ENCODE measurements around the gene DDR2.

Gene DDR2

DNA sequence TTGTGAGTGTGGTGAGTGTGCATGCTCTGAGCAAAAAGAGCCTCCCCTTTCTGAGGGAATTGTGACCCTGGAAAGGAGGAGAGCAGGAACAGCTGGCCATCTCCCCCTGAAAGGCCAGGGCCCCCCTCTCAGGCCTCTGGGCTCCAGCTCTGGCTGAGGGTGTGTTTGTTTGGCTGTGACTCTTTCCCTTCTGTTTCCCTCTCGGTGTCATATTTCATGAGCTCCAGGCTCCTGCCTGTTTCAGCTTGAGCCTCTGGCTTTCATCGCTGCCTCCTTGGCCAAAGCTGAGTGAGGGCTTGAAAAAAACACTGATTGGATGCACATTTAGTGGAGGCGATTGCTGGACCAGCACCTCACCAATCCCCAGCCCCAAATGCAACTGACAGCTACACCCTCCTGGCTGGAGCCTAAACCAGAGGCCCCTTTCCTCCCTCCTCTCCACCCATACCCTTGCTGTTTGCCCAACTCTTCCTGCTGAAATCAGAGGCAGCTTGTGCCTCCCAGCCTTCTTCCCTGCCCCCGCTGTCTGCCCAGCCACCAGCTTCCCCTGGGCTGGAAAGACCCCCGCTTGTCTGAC, 64.1 kb downstream of the DDR2 start:
- DNase-seq (ENCODE audit: low read depth in 2 of 2), result peak; percentile 81 to 82

DNA sequence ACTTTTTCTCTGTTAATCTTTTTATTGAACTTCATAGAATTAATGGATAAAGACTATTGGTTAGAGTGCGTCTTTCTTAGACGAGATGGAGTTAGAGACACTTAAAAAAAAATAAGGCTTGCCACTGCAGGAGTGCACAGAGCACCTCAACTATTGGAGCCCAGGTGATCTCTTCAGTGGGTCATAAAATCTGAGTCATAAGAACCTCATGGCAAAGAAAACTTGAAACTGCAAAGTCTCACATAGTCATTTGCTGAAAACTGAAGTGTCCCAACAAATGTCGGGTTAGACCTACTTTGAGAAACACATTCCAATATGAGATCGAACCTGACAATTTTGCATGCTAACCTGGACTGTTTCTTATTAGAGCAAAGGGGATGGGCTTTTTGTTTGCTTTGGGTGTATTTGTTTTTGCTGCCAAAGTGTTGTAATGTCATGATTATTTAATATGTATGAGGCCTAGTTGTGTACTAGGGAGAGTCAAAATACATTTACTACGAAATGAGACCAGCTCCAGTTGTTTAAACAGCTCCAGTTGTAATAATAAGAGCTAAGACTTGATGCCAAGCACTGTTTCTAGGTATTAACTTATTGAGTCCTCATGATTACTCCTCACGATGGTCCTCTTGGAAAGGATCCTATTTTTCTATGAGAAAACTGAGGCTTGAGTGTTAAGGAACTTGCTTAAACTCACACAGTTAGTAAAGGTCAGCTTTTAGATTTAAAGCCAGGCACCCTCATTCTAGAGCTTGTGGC, 65.1 kb downstream of the DDR2 start:
- no peak for DNase-seq (ENCODE audit: low read depth in 2 of 2)

DNA sequence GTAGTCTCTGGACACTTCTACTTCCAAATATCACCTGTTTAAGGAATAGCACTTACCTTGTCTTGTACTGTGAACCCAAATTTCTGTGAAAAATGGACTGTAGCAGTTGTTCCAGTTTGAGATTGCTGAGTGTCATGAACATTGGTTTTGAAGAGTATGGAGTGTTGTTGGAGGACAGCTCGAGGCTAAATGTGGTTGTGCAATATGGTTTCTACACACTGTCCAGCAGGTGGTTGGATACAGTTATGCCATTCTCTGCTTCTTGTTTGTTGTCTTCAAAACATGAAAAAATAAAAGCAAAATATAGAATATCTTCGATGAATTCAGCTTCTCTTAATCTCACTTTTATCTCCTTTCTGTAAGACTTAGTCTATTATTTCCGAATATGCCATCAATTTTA, 67.1 kb downstream of the DDR2 start:
- no peak for DNase-seq (ENCODE audit: low read depth in 2 of 2)

DNA sequence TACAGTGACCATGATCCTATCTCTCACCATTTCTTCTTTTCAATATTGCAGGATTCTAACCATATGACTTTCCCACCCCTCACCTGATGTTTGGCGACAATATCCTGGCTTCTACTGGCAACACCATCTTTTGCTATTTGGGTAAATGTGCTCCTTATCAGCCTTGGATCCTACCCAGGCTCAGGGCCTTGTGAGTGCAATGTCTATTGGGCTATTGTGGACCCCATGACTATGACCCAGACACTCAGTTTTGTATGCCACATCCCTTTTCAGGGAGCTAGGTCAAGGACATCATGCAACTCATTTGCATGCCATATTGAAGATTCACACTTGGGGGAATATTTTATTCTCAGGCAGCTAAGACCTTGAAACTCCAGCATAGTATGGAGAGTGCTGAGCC, 67.9 kb downstream of the DDR2 start:
- no peak for DNase-seq (ENCODE audit: low read depth in 2 of 2)

DNA sequence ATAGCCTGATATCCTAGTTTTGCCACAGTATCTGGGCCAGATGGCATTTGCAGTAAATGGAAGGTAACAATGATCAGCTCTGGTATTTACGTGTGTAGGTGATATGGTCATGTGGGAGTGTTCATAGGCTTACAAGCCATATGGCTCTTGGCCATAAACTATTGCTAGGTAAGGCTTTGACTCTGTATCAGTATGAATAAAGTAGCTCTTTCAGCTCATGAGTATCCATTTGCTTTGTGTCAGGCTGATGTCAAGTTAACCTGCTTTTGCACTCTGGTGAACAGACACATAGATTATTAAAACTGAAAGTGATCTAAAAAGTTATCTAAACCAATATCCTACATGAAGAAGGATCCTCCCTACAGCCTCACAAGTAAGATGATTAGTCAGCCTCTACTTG, 69.0 kb downstream of the DDR2 start:
- DNase-seq (ENCODE audit: low read depth in 2 of 2), result no peak

DNA sequence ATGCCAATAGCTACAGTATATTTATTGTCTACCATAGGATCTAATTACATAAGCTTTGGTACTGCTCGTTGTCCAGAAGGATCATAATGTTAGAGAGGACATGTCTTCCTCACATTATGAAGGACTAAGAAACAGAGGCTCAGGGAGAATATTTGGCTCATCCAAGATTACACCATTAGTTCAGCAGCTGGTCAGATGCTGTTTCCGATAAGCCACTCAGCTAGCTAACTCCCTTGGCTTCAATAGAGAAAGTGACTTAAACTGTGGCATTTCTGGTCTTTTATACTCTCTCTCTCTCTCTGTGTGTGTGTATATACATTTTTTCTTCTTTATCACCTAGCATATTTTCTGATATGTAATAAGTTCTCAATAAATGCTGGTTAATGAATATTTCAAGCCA, 70.4 kb downstream of the DDR2 start:
- no peak for DNase-seq (ENCODE audit: low read depth in 2 of 2)

DNA sequence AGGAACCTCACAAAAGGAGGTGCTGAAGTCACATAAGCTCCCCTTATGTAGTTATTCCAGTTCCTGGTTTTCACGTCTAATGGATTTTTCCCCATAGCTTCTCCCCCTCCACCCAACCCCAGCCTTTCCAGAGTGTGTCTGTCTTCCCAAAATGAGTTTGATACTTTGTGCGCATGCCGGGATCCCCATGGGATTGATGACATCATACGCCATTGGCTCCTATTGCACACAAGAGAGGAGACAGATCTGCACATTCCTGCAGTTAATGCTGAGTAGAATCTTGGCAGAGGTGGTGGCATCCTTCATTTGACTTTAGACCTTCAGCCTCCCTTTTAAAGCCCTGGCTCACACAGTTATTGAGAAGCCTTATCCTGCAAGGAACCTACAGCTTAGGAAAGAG, 71.4 kb downstream of the DDR2 start:
- no peak for DNase-seq (ENCODE audit: low read depth in 2 of 2)

DNA sequence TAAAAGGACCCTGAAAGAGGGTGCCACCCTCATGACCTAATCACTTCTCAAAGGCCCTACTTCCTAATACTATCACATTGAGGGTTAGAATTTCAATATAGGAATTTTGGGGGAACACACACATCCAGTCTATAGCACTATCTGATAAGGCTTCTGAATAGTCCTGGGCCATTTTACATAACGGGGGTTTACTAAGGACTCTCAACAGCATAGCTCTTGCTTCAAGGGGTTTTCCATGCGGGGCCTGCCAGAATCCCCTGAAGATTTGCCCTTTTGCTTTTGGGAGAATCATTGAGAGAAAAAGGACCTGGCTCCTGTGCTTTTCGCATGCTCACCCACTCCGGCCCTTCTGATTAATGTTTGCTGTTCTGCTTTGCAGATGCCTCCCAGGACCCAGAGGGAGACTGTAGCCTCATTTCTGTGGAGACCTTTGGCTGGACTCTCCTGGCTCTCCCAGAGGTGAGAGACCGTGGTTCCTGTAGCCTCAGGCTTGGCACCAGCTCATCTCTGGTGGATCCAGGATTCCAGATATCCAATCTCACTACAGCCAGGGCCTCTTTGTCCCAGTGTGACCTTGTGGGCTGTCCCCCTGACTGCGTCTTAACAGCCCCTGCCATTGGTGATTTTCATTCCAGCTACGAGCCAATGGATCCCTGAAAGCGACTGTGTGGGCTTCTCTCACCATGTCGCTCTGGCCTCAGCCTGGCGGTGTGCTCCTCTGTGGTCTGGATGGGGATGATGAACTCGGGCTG, 72.6 kb downstream of the DDR2 start:
- no peak for DNase-seq (ENCODE audit: low read depth in 2 of 2)

DNA sequence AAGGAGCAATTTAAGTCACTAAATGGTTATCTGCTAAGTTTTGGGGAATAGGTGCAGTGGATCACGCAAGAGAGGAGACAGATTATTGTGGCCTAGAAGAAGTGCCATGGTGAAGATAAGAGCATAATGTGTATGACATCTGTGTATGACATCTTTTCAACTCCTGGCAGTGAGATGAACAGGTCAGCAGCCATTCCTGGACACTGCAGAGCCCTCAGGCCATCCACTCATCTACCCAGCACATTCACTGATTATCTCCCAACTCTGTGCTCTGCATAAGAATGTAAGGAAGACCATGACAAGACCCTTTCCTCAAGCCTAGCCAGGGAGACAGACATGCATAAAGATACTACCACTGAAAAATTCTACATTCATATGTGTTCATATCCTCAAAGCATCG, 73.7 kb downstream of the DDR2 start:
- no peak for DNase-seq (ENCODE audit: low read depth in 2 of 2)

DNA sequence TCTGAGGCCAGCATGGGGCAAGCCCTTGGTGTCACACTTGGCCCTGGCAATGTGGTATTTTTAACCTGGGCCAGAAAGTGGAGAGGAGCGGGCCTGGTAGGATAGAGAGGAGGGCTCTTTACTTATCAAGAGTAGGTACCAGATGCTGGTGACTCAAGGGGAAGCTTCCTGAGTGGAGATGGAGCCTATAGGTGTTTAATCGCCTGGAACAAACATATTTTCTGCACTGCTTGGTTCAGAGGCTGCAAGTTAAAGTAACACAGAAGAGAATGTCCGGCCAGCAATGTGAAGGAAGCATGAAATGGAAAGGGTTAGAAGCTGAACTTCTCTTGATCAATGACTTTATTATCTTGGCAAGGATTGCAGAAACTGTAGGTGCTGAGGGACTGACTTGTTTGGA, 74.3 kb downstream of the DDR2 start:
- DNase-seq (ENCODE audit: low read depth in 2 of 2), result no peak

DNA sequence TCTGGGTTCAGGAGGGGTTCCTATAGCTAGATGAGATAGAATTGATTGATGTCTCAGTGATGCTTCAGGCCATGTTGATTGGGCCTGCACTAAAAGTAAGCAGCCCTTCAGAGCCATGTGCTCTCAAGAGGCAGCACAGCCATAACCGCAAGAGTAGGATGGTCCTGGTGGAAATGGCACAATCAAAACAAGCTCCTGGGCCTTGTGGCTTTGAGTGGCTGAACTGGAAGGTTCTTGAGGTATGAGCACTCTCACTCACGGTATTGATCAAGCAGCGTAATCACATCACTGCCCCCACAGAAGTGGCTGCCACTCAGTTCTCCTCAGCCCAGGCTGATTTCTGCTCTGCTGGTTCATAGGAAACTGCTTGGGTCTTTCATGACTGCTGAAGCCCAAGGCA, 76.0 kb downstream of the DDR2 start:
- DNase-seq (ENCODE audit: low read depth in 2 of 2), result no peak

DNA sequence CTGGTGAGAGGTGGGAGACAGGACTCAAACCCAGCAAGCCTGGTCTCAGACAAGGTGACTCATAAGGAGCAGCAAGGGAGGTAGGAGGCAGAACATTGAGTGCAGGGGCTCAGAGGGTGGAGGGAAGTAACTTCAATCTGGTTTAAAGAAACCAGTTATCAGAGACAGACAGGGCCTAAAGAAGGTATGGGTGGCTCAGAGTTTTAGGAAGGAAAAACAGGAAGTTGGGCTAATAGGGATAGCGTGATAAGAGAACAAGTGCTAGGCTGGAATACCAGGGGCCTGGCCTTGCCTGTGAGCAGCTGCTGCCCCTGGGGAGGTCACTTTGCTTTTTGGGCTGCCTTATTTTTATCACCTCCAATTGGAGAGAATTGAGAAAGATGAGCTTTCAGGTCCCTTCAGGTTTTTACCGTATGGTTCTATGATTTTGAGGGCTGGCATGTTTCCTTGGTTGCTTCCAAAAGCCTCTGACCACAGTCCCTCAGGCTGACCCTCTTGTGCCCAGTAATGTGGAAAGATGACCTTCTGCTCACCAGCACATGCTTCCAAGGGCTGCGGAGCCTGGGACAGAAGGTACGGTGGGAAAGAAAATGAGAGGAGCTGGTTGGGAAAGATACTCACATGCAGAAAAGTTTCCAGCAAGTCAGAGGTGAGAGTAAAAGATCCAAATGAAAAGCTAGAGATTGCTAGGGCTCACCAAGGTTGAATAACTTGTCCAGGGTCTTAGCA, 77.0 kb downstream of the DDR2 start:
- DNase-seq (ENCODE audit: low read depth in 2 of 2), result no peak

DNA sequence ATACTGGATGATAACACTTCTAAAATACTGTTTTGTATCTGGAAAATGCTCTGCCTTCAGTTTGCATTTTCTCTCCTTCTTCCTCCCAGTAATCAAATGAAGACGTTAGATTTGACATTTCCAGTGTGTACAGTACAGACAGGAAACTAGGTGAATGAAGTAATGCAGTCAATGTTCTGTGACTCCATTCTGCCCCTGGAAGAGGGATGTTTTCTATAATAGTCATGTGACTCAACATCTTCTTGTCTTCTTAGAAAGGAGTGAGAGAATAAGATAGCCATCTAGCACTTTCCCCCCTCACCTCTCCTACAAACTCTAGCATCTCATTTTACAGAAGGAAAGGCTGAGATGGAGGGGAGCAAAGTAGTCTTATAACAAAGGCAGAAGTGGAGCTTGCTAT, 77.6 kb downstream of the DDR2 start:
- no peak for DNase-seq (ENCODE audit: low read depth in 2 of 2)

DNA sequence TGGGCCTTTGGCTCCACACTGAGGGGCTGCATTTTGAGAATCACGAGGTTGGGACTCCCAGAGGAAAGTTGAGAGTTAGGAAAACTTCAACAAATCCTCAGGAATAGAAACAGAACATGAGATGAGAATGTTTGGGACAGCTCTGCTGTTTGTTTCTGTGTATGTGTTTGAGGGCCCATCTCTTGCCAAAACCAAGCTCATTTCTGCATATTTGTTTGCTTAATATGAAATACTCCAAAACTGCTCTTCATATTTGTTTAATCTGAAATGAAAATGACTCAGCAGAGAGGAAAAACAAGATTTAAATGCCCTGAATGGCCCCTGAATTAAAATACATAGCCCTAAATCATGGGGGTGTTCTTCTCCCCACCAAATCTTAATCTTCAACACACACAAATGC, 78.1 kb downstream of the DDR2 start:
- DNase-seq (ENCODE audit: low read depth in 2 of 2), result no peak

DNA sequence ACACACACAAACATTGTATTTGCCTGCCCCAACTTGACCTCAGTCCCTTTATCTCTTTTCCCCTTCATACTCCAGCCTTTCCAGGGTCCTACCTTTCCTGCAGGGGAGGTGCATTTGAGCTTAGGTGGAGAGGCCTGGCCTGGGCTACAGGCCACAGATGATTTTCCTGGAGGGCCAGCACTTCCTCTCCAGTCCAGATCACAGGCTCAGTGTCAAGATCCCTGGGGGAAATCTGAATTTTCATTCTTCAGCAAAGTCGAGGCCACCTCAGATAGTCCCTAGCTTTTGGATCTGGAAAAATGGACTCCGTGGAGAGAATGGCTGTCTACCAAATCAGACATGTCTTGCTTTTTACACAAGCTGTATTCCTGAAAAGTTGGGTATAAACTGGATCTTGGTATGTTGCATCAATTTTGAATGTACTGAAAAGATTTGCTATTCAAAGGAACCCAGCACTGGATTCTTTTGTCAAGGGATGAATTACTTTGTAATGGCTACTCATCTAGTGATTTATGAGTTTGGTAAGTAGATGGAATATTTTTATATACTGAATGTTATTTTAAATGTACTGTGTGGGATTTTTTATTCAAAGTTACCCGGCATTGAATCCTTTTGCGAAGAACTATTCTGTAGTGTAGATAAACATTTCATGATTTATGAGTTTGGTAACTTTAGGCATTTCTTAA, 78.7 kb downstream of the DDR2 start:
- no peak for DNase-seq (ENCODE audit: low read depth in 2 of 2)

DNA sequence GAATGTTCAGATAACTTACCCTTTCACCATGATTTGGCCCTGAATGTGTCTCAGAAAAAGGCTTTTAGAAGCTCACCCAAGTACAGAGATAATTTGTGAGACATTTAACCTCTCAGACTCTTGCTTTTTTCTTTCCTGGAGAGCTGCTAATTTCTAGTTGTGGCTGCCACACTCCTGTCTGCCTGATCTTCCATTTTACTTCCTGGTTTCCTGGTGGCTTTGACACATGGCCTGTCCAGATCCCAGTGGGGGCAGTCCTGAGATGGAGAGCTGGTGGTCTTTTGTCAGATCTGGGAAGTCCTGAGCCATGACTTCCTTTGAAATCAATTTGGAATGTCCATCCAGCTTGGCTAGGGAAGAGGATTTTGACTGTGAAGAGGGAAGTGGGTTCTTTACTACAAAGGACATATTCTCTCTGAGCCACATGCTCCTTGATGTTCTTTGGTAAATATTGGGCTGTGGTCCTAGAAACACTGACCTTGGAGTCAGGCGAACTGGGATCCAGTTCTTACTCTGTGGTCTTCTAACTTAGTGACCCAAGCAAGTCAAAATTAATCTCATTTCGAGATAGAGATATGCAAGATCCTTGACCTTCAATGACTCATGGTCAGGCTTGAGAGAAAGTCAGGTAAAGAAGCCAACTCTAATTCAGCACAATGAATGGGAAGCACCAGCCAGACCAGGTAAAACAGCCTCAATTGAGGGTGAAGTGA, 80.2 kb downstream of the DDR2 start:
- DNase-seq (ENCODE audit: low read depth in 2 of 2), result no peak

DNA sequence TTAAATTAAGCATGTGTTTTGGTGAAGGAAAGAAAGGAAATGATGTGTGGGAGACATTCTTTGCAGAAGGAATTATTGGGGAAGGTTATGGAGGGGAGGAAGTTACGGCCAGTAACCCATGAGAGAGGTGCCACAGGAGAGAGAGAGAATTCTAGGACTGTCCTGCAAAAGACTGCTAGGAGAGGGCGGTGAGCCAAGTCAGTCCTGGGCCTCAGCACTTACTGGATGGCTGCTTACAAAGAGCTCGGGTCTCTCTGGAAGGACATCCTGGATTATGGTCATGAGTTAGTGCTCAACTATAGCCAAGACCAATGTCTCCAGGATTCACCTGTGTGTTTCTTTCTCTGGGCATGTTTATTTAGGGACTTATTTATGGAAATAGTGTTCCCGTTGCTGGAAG, 83.9 kb downstream of the DDR2 start:
- no peak for DNase-seq (ENCODE audit: low read depth in 2 of 2)

DNA sequence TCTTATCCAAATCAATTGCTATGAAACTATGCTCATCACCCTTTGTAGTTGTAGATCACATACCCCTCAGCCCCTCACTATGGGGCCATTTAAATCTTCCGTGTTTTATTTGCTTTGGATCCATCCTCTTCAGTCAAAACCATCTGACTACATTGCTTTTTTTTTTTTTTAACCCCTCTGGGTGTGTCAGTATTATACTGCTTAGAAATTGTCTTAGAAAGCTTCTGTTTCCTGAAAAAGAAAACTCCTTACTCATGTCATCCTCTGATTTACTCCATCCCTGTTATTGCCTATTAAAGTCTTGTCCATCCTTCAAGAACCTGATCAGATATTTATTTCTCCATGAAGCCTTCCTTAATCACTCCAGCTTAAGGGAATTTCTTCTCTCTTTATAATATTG, 84.3 kb downstream of the DDR2 start:
- no peak for DNase-seq (ENCODE audit: low read depth in 2 of 2)

DNA sequence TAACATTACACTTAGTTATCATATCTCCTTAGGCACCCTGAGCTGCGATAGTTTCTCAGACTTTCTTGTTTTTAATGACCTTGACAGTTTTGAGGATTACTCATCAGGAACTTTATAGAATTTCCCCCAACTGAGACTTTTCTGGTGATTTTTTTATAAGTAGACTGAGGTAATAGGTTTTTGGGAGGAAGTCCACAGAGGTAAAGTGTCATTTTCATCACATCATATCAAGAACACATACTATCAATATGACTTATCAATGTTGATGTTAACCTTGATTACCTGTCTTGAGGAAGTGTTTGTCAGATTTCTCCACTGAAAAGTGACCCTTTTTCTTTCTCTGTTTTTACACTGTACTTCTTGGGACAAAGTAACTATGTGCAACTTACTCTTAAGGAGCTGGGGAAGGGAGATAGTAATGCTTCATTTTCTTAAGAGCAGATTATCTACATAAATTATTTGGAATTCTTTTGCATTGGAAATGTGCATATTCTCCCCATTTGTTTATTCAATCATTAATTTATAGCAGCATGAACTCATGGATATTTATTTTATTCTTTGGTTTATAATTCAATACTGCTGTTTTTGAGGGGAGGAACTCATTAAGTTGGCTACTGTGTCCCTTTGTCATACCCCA, 85.4 kb downstream of the DDR2 start:
- DNase-seq (ENCODE audit: low read depth in 2 of 2), result no peak

DNA sequence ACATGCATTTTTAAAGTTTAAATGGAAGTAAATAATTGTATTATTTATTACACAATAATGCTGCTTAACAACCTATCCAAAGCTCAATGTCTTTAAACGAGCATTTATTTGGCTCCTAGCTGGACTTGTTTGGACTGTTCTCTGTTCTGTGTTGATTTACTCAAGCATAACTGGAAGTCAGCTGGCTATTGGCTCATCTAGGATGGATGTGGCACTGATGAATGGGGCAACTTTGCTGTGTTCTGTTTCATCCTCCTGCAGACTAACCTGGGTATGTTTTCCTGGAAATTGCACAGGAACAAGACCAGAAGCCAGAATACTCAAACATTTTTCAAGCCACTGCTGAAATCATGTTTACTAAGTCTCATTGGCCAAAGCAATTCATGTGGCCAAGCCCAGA, 87.4 kb downstream of the DDR2 start:
- no peak for DNase-seq (ENCODE audit: low read depth in 2 of 2)

DNA sequence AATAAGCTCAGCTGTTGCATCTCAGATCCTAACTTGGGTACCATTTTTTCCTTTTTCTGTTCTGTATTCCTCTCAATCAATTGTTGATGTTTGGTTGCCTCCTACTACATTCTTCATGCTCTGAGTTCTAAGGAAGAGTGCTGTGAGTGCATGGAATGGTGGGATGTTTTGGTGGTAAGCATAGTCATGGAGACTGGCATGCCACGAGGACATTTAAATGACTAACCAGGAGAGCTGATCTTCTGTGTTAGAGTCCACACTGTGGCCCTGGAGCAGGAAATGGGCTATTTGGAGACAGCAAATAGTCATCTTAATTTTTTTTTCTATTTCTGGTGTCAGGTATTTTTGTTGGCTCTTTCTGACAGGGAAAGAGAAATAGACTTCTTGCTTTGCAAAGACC, 88.7 kb downstream of the DDR2 start:
- DNase-seq (ENCODE audit: low read depth in 2 of 2), result no peak

Data from fibroblast of skin of left quadriceps (primary cell).